Stimulated activated CD4-positive, alpha-beta T cell treated with anti-CD3 and anti-CD28 coated beads, TNF-alpha, amount 100 ng/mL, for 48 hours (primary cell): ENCODE results near the gene IP6K1.
"Not testable (repeated sequence)": the region's sequence is repeated elsewhere in the genome, so short reads cannot be mapped to it uniquely, and the experiment has no call there.

ENCODE experiments used
- DNase-seq, 3 donors: peaks; one replicate each; pipeline ENCODE4 v3.0.0-alpha.2; 2020; ENCODE audit warnings: low read depth in 3 of 3

The IP6K1 gene

GRCh38 chr3:49689046-49689907, 97.1 kb downstream of the IP6K1 start, which contains the start of the genes MST1 and RNF123:
Gene MST1, minus strand, starts transcription at chr3:49689474. Its CDS starts 783 bp downstream, at chr3:49688691.
Gene RNF123, plus strand, starts transcription at chr3:49689557. Its CDS starts 1,609 bp downstream, at chr3:49691166.
- peak; percentile 81 to 85 (median 83) for DNase-seq

GRCh38 chr3:49688338-49689045, 97.8 kb downstream of the IP6K1 start:
- DNase-seq = not testable (repeated sequence)

- not testable (repeated sequence) for DNase-seq
These were observed 98.9 kb downstream of the IP6K1 start for GRCh38 chr3:49687424-49687795.

GRCh38 chr3:49686769-49687423, 99.4 kb downstream of the IP6K1 start:
- peak in 1 of 3 donors; percentile 28 for DNase-seq

- peak in 1 of 3 donors; percentile 22 for DNase-seq
These were observed 100.0 kb downstream of the IP6K1 start for GRCh38 chr3:49686346-49686745.

- not testable (repeated sequence) for DNase-seq
These were observed 100.5 kb downstream of the IP6K1 start for GRCh38 chr3:49685846-49686245.

- DNase-seq = not testable (repeated sequence)
These were observed 101.2 kb downstream of the IP6K1 start for GRCh38 chr3:49685103-49685502.

GRCh38 chr3:49684453-49684852, 101.9 kb downstream of the IP6K1 start:
- not testable (repeated sequence) for DNase-seq

- no peak for DNase-seq
These were observed 103.2 kb downstream of the IP6K1 start for GRCh38 chr3:49683162-49683561.

GRCh38 chr3:49681543-49681942, 104.8 kb downstream of the IP6K1 start:
- no peak for DNase-seq

- DNase-seq = no peak
These were observed 105.2 kb downstream of the IP6K1 start for GRCh38 chr3:49681232-49681522.

GRCh38 chr3:49680493-49681231, 105.7 kb downstream of the IP6K1 start:
- DNase-seq = no peak

- DNase-seq = no peak
These were observed 110.4 kb downstream of the IP6K1 start for GRCh38 chr3:49675912-49676311.

- DNase-seq = no peak
These were observed 111.8 kb downstream of the IP6K1 start for GRCh38 chr3:49674497-49674983.
